ENCODE measurements around the gene SMCO3. TPM values are rescaled to one million over a fixed set of nuclear protein-coding genes. Genes with fewer than 3 reads are reported as not detected.

SMCO3 gene
- total RNA-seq, 2 donors from 2014 or later = 0.33 to 0.43 TPM

DNA sequence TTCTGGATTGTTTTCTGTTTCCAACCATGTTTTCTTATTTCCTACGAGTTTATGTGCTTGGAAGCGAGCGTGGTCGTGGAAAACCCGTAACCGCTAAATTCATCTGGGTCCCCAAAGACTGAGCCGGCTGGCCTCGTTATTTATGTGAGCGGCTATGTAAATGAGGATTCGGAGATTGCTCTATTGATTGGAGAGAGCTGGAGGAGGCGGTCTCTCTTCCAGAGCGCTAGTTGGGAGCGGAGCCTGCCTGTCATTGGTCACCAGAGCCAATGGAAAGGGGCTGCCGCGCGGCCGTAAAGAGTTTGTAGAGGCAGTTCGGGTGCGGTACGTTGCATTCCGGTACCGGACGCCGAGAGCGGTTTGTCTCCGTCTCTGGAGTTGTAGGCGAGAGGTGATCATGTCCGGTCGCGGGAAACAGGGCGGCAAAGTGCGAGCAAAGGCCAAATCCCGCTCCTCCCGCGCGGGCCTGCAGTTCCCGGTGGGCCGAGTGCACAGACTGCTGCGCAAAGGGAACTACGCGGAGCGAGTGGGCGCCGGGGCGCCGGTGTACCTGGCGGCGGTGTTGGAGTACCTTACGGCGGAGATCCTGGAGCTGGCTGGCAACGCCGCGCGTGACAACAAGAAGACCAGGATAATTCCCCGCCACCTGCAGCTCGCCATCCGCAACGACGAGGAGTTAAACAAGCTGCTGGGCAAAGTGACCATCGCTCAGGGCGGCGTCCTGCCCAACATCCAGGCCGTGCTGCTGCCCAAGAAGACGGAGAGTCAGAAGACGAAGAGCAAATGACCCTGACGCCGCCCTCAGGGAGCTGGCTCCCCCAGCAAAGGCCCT lies 39.7 kb downstream of the SMCO3 start:
- peak overlapping the region; percentile 70 to 88 for H3K4me3 ChIP-seq
- H3K27ac ChIP-seq = peak overlapping the region; percentile 95 to 97
- DNase-seq (ENCODE audit: low spot score) = peak; percentile 99
- H3K9me3 ChIP-seq = no peaks in the 10 kb centered on the region
- no peaks in the 10 kb centered on the region for H3K27me3 ChIP-seq
- TF ChIP-seq, protein P1, sequence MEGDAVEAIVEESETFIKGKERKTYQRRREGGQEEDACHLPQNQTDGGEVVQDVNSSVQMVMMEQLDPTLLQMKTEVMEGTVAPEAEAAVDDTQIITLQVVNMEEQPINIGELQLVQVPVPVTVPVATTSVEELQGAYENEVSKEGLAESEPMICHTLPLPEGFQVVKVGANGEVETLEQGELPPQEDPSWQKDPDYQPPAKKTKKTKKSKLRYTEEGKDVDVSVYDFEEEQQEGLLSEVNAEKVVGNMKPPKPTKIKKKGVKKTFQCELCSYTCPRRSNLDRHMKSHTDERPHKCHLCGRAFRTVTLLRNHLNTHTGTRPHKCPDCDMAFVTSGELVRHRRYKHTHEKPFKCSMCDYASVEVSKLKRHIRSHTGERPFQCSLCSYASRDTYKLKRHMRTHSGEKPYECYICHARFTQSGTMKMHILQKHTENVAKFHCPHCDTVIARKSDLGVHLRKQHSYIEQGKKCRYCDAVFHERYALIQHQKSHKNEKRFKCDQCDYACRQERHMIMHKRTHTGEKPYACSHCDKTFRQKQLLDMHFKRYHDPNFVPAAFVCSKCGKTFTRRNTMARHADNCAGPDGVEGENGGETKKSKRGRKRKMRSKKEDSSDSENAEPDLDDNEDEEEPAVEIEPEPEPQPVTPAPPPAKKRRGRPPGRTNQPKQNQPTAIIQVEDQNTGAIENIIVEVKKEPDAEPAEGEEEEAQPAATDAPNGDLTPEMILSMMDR (IDR thresholded peaks at IDR 0.05) = peak in 1 of 2 donors; percentile 24
- H3K4me1 ChIP-seq = peaks cover 0 to 21% of the 10 kb centered on the region in 2 donors
- H3K36me3 ChIP-seq = no peaks in the 10 kb centered on the region

DNA sequence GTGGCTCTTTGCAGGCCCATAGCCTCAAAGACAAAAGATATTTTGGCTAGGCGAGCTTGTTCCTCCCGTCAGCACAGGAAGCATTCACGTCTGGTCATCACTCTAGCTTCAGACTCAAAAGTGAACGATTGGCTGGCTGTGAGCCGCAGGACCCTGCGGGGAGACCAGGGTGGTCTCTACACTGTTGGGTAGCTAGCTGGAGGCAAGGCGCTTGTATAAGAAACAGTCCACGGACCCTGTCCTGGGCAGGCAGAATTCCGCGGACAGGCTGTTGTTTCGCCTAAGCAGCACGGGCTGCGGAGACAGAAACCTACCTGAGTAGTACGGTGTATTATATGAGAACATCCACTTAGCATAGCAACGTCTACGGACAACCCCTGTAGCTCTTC lies 40.3 kb downstream of the SMCO3 start:
- DNase-seq (ENCODE audit: low spot score) = peak; percentile 66
- TF ChIP-seq, protein P1 (IDR thresholded peaks at IDR 0.05) = no peak

DNA sequence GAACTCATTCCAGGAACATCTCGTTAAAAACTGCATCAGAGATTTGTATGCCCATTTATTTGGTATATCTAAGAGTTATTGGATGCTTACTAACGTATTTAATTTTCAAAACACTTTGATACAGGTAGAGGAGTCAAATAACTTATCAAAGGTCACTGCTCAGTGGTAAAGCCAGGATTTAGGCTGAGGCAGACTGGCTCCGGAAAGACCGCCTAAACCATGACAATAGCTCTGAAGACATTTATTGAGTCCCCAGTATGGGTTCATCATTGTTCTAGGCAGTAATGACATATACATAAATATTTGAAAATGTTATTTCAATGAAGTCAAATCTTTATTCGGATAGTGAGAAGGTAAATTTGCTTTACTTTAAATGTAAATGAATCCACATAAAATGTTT lies 41.0 kb downstream of the SMCO3 start:
- no peaks in the 10 kb centered on the region for H3K9me3 ChIP-seq
- no peak overlapping the region for H3K27ac ChIP-seq
- TF ChIP-seq, protein P1 (IDR thresholded peaks at IDR 0.05) = no peak
- H3K36me3 ChIP-seq = no peaks in the 10 kb centered on the region
- DNase-seq (ENCODE audit: low spot score) = no peak
- H3K27me3 ChIP-seq = no peaks in the 10 kb centered on the region
- H3K4me1 ChIP-seq = peaks cover 0 to 33% of the 10 kb centered on the region in 2 donors
- H3K4me3 ChIP-seq = no peak overlapping the region

More for the DNA sequence above, 40.3 kb downstream of the SMCO3 start:
- Histone ChIP-seq H3K4me3 (peak overlapping the region; percentile 70 to 88), H3K27ac (peak overlapping the region; percentile 95 to 97), H3K4me1 (peaks cover 0 to 27% of the 10 kb centered on the region in 2 donors), H3K36me3 (no peaks in the 10 kb centered on the region), H3K9me3 (no peaks in the 10 kb centered on the region), H3K27me3 (no peaks in the 10 kb centered on the region)

DNA sequence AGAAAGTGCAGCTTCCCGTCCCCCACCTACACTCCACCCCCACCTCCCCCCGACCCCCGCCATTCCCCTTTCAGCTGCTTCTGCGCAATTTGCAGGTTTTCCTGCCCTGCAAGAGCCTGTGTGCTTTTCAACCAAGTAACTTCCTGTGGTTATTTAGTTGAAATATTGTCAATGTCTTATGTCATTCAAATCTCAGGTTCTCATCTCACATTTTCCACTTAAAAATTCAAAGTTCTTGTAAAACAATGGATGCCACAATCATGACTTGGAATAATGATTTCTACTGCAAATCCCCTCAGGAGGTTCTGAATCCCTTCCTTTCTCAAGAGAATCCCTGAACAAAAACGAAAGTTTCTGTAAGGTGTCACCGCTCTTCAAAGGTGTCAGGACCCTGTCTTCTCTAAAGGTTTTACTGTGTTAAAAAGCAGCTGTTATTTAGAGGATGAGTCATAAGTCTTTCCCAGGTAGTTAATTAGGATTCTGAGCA lies 42.3 kb downstream of the SMCO3 start:
- H3K4me1 ChIP-seq = peaks cover 0 to 34% of the 10 kb centered on the region in 2 donors
- H3K27ac ChIP-seq = peak overlapping the region; percentile 95 to 96
- H3K36me3 ChIP-seq = no peaks in the 10 kb centered on the region
- H3K4me3 ChIP-seq = peak overlapping the region in 1 of 2 donors; percentile 87
- no peak for DNase-seq (ENCODE audit: low spot score)
- TF ChIP-seq, protein P1 (IDR thresholded peaks at IDR 0.05) = no peak
- no peaks in the 10 kb centered on the region for H3K27me3 ChIP-seq
- H3K9me3 ChIP-seq = no peaks in the 10 kb centered on the region

DNA sequence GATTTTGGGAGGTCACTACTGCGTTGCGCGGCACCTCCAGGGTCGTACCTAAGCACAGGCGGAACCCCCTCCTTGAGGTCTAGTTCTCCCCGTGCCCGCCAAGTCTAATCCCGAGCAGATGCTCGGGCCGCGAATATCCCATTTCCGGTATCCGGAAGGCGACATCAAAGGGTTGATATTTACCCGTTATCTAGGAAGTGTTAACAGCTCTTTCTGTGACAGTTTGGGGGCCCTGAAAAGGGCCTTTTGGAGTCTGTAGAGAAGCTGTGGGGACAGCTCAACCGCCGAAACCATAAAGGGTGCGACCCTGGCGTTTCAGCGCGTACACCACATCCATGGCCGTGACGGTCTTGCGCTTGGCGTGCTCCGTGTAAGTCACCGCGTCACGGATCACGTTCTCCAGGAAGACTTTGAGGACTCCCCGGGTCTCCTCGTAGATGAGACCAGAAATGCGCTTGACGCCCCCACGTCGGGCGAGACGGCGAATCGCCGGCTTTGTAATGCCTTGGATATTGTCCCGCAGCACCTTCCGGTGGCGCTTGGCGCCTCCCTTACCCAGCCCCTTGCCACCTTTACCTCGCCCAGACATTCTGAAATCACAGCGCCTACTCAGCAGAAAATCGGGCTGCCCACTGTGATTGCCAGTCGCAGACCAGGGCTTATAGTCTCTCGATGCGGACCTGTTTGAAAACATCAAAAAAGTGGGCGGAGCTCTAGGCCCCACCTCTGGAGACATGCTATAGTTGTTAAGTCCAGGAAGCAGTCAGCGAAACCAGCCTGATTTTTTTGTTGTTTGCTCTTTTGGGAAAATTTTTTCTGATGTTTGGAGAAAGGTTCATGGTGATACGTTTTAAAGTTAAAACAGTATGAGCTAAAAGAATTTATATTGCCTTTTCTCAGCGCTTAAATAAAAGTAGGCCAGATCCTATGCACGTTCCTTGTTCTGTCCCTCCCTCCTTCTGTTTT lies 43.2 kb downstream of the SMCO3 start:
- TF ChIP-seq, protein P1 (IDR thresholded peaks at IDR 0.05) = no peak
- Histone ChIP-seq H3K4me3 (peak overlapping the region; percentile 83 to 87), H3K4me1 (peaks cover 0 to 28% of the 10 kb centered on the region in 2 donors), H3K27ac (peak overlapping the region; percentile 95 to 96), H3K27me3 (no peaks in the 10 kb centered on the region), H3K36me3 (no peaks in the 10 kb centered on the region), H3K9me3 (no peaks in the 10 kb centered on the region)
- peak; percentile 98 for DNase-seq (ENCODE audit: low spot score)

Measured in right atrium auricular region (tissue), 2 donors.